MM.1S (cell line): ENCODE data around the gene LETM1.
"Not testable (repeated sequence)": the region's sequence is repeated elsewhere in the genome, so short reads cannot be mapped to it uniquely, and the experiment has no call there.

Experiments
- CTCF ChIP-seq: fragments of 300-600 bp; sonication (generic); IDR thresholded peaks from 2 replicates; pipeline ENCODE4 v1.5.1; 2016; ENCODE audit warnings: antibody characterized with exemption, low read length, mixed read lengths
- EZH2 ChIP-seq: fragments of 300-600 bp; sonication (generic); optimal IDR thresholded peaks from 2 replicates; pipeline ENCODE3; 2017; ENCODE audit warnings: low read depth, mild to moderate bottlenecking, antibody characterized with exemption, low read length, mixed read lengths
- EZH2phosphoT487 ChIP-seq: fragments of 300-600 bp; sonication (generic); IDR thresholded peaks from 2 replicates; pipeline ENCODE4 v1.6.1; 2018; ENCODE audit warnings: antibody characterized with exemption, low read length

GRCh38 chr4:1835836-1836235, 20.1 kb downstream of the LETM1 start:
- TF ChIP-seq CTCF, EZH2, EZH2phosphoT487: not testable (repeated sequence)
